Measurements from ENCODE around the gene ARL11. TPM values are rescaled to one million over a fixed set of nuclear protein-coding genes. Genes with fewer than 3 reads are reported as not detected.
A peak's percentile ranks its signal among the peaks of the same experiment; 100 is the strongest.

The ARL11 gene
- total and polyA plus RNA-seq, 3 donors from 2014 or later: 0.25 to 0.62 (median 0.47) TPM

DNA sequence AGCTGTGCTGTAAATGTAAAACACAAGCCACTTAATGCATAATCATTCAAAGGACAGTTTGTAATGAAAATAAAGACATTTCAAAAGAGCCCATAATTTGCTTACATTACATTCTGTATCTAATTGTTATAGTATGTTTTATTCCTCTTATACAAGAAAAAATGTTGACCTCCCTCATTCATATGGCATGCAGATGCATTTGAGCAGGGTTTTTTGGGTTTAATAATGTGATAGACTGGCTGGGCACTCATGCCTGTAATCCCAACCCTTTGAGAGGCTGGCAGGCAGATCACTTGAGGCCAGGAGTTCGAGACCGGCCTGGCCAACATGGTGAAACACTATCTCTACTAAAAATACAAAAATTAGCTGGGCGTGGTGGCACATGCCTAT is 11.6 kb upstream of the ARL11 start:
- intact Hi-C loops (cut with DNase I; ENCODE audit: low total_unique reads): no loop called here
- Histone ChIP-seq H3K4me3 (no peak overlapping the region), H3K27me3 (no peaks in the 10 kb centered on the region), H3K9me3 (no peaks in the 10 kb centered on the region), H3K27ac (peak overlapping the region in 1 of 2 donors; percentile 34), H3K36me3 (ENCODE audit: low read depth, missing control alignments) (no peaks in the 10 kb centered on the region), H3K4me1 (peaks cover 10% of the 10 kb centered on the region)
- DNase-seq: no peak
- no peak for TF ChIP-seq POLR2A (IDR thresholded peaks at IDR 0.05)
- TF ChIP-seq, protein P1, sequence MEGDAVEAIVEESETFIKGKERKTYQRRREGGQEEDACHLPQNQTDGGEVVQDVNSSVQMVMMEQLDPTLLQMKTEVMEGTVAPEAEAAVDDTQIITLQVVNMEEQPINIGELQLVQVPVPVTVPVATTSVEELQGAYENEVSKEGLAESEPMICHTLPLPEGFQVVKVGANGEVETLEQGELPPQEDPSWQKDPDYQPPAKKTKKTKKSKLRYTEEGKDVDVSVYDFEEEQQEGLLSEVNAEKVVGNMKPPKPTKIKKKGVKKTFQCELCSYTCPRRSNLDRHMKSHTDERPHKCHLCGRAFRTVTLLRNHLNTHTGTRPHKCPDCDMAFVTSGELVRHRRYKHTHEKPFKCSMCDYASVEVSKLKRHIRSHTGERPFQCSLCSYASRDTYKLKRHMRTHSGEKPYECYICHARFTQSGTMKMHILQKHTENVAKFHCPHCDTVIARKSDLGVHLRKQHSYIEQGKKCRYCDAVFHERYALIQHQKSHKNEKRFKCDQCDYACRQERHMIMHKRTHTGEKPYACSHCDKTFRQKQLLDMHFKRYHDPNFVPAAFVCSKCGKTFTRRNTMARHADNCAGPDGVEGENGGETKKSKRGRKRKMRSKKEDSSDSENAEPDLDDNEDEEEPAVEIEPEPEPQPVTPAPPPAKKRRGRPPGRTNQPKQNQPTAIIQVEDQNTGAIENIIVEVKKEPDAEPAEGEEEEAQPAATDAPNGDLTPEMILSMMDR (IDR thresholded peaks at IDR 0.05): no peak
- 86 to 97% methylated on average over 3 of the region's 3 CpGs for WGBS, 2 donors

DNA sequence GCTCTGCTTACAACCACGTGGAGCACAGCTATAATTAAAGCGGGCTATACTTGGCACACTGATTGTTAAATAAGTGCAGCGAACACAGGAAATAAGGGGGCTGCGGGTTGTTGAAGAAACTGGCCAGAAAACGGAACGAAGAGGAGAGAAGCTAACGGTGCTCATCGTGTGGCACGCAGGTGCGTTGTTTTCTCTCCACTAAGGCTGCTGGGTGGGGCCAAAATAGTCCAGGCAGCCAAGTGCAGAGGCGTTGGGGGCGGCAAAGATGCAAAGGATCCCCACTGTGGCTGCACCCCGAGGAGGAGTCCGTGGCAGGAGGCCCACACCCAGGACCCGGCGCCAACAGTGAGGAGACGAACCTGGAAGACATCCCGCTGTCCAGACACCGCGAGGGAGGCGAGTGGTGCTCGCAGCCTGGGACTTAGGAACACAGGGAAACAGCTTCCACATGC is 8.1 kb upstream of the ARL11 start:
- TF ChIP-seq, protein P1 (IDR thresholded peaks at IDR 0.05): no peak
- no peak for TF ChIP-seq POLR2A (IDR thresholded peaks at IDR 0.05)
- 52 to 59% methylated on average over 15 to 22 of the region's 22 CpGs for WGBS, 2 donors
- Histone ChIP-seq H3K36me3 (ENCODE audit: low read depth, missing control alignments) (no peaks in the 10 kb centered on the region), H3K4me1 (peaks cover 10% of the 10 kb centered on the region), H3K9me3 (no peaks in the 10 kb centered on the region), H3K27me3 (no peaks in the 10 kb centered on the region), H3K27ac (no peak overlapping the region), H3K4me3 (peak overlapping the region; percentile 4 to 31)
- intact Hi-C loops (cut with DNase I; ENCODE audit: low total_unique reads): no loop called here
- peak; percentile 52 for DNase-seq

DNA sequence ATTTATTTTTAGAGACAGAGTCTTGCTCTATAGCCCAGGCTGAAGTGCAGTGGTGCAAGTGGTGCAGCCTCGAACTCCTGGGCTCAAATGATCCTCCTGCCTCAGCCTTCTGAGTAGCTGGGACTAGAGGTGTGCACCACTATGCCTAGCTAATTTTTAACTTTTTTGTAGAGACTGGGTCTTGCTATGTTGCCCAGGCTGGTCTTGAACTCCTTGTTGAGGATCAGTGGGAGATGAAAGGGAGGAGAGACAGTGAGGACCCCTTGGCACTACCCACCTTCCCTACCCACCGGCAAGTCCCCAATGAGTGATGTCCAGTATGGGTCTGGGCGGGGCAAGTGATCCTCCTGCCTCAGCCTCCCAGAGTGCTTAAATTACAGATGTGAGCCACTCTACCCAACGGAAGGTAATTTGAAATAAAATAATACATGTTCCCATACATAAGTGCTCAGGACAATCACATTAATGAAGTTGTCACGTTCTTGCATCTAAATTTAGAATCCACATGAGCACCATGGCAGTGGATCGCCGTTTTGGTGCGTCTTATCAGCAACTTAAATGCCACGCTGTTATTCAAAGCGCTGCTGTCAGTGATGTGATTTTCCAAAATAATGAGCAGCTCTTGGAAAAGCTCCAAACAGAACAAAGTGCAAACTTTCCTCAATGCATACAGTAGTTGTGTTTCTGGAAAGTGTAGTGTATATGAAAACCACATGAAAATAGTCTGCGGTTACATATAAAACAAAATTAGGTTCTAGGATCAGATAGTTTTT is 5.9 kb upstream of the ARL11 start:
- 57 to 70% methylated on average over 11 of the region's 11 CpGs for WGBS, 2 donors
- H3K36me3 ChIP-seq (ENCODE audit: low read depth, missing control alignments): no peaks in the 10 kb centered on the region
- no peak overlapping the region for H3K4me3 ChIP-seq
- H3K27me3 ChIP-seq: no peaks in the 10 kb centered on the region
- H3K27ac ChIP-seq: no peak overlapping the region
- no peaks in the 10 kb centered on the region for H3K9me3 ChIP-seq
- TF ChIP-seq POLR2A (IDR thresholded peaks at IDR 0.05): no peak
- TF ChIP-seq, protein P1 (IDR thresholded peaks at IDR 0.05): no peak
- H3K4me1 ChIP-seq: no peaks in the 10 kb centered on the region
- intact Hi-C loops (cut with DNase I; ENCODE audit: low total_unique reads): no loop called here
- no peak for DNase-seq

DNA sequence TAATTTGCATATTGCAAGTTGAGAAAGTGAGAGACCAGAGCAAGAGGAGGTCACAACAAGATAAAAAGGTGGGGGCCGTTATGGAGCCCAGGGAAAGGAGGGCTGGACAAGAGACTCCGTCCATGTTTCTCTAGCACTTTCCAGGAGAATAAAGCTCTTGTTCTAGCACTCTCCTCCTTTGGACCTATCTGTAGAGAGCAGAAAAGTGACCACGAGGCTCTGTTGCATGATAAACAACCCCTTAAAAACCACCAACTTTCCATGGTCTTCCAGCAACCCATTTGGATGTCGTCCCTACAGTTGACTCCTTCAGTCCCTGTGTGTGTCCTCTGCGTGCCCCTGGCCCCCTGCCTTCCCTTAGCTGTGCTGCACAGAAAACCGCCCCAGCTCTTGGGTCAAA is 4.1 kb upstream of the ARL11 start:
- no peaks in the 10 kb centered on the region for H3K9me3 ChIP-seq
- intact Hi-C loops (cut with DNase I; ENCODE audit: low total_unique reads): no loop called here
- H3K27me3 ChIP-seq: no peaks in the 10 kb centered on the region
- H3K4me1 ChIP-seq: no peaks in the 10 kb centered on the region
- H3K36me3 ChIP-seq (ENCODE audit: low read depth, missing control alignments): no peaks in the 10 kb centered on the region
- WGBS, 2 donors: 87 to 90% methylated on average over 6 of the region's 6 CpGs
- TF ChIP-seq, protein P1 (IDR thresholded peaks at IDR 0.05): no peak
- no peak for TF ChIP-seq POLR2A (IDR thresholded peaks at IDR 0.05)
- no peak for DNase-seq
- H3K27ac ChIP-seq: no peak overlapping the region
- no peak overlapping the region for H3K4me3 ChIP-seq

All from testis (tissue), 3 donors.